ENCODE data around the gene SFMBT2.

- TF ChIP-seq BHLHE40 (IDR thresholded peaks at IDR 0.05; ENCODE audit: borderline replicate concordance) = no peak
- TF ChIP-seq ELF4 (IDR thresholded peaks at IDR 0.05) = no peak
- TF ChIP-seq SUZ12 (IDR thresholded peaks at IDR 0.05) = no peak
- no peak for TF ChIP-seq ARNT (IDR thresholded peaks at IDR 0.05)
- TF ChIP-seq ZNF384 (IDR thresholded peaks at IDR 0.05) = no peak
These were observed 81.6 kb downstream of the SFMBT2 start for GRCh38 chr10:7329219-7329618.

All from HEK293T (cell line).